ENCODE results near the gene EEF1AKMT3.

DNA sequence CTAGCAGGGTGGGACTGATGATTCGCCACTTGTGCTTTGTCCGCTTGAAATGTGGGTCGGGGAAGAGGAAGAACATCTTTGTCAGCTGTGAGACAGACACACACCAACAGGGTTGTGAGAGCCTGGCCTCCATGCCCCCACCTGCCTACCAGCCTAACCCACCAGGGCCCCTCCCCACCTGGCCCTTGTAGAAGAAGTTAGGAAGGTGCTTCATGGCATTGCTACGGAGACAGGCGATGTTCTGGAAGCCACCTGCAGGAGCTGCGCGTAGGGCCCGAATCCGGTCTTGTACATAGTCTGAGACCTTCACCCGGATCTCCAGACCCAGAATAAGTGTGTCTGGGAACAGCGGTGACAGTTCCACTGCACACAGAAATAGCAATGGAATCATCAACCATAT lies 2.8 kb upstream of the EEF1AKMT3 start:
- TF ChIP-seq KLF10 (CRISPR knock-in tag; IDR thresholded peaks at IDR 0.05): no peak
- TF ChIP-seq, protein P1, sequence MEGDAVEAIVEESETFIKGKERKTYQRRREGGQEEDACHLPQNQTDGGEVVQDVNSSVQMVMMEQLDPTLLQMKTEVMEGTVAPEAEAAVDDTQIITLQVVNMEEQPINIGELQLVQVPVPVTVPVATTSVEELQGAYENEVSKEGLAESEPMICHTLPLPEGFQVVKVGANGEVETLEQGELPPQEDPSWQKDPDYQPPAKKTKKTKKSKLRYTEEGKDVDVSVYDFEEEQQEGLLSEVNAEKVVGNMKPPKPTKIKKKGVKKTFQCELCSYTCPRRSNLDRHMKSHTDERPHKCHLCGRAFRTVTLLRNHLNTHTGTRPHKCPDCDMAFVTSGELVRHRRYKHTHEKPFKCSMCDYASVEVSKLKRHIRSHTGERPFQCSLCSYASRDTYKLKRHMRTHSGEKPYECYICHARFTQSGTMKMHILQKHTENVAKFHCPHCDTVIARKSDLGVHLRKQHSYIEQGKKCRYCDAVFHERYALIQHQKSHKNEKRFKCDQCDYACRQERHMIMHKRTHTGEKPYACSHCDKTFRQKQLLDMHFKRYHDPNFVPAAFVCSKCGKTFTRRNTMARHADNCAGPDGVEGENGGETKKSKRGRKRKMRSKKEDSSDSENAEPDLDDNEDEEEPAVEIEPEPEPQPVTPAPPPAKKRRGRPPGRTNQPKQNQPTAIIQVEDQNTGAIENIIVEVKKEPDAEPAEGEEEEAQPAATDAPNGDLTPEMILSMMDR (IDR thresholded peaks at IDR 0.05 in 2 of 3, conservative IDR thresholded peaks at IDR 0.05 in 1 of 3; ENCODE audit: insufficient read depth in 2 of 3, low read depth in 1 of 3, low read length in 3 of 3): no peak
- no peak for TF ChIP-seq ZNF274 (IDR thresholded peaks at IDR 0.05; ENCODE audit: borderline replicate concordance, low read depth, low read length)
- TF ChIP-seq RAD21 (CRISPR knock-in tag; conservative IDR thresholded peaks at IDR 0.05 in 1 of 2, IDR thresholded peaks at IDR 0.05 in 1 of 2): no peak
- no peak for TF ChIP-seq POLR2AphosphoS5 (IDR thresholded peaks at IDR 0.05; ENCODE audit: control insufficient read depth, insufficient read depth, low read depth, low read length)
- TF ChIP-seq MEF2A (IDR thresholded peaks at IDR 0.05; ENCODE audit: control insufficient read depth, low read depth, low read length): no peak
- no peak for TF ChIP-seq POLR2A (conservative IDR thresholded peaks at IDR 0.05)
- TF ChIP-seq ZNF785 (CRISPR knock-in tag; IDR thresholded peaks at IDR 0.05): no peak

All from K562 (cell line).